ENCODE data around the gene INIP. TPM values are rescaled to one million over a fixed set of nuclear protein-coding genes. Genes with fewer than 3 reads are reported as not detected.

INIP gene
- total RNA-seq, 2 donors from 2014 or later, result 16.1 to 19.3 TPM

- Mint-ChIP-seq H3K27ac (no peak overlapping the region), H3K36me3 (ENCODE audit: low read depth) (peaks cover 4% of the 10 kb centered on the region), H3K27me3 (ENCODE audit: insufficient read depth) (no peaks in the 10 kb centered on the region), H3K4me1 (no peaks in the 10 kb centered on the region), H3K4me3 (no peak overlapping the region), H3K9me3 (no peaks in the 10 kb centered on the region)
- Histone ChIP-seq H3K4me3 (ENCODE audit: low read length) (no peak overlapping the region), H3K9ac (ENCODE audit: extremely low read depth, low read length, poor library complexity, severe bottlenecking) (no peak overlapping the region), H3K27me3 (ENCODE audit: control insufficient read depth, insufficient read depth, low read length, poor library complexity, severe bottlenecking) (no peaks in the 10 kb centered on the region), H3K27ac (ENCODE audit: low read depth, low read length) (no peak overlapping the region), H3K4me1 (ENCODE audit: control insufficient read depth, insufficient read depth, low read length) (no peaks in the 10 kb centered on the region), H3K36me3 (ENCODE audit: control insufficient read depth, insufficient read depth, low read length) (peaks cover 11% of the 10 kb centered on the region), H3K9me3 (ENCODE audit: control insufficient read depth, low read length) (no peaks in the 10 kb centered on the region)
- no peak for DNase-seq
- 100% methylated on average over 3 of the region's 3 CpGs; no CpG with 5 or more reads in 1 of the 2 experiments for WGBS, 2 experiments (ENCODE audit: insufficient coverage in 1 of 2, insufficient read length in 1 of 2)
- TF ChIP-seq CTCF (conservative IDR thresholded peaks at IDR 0.05), result no peak
These were observed 53.4 kb downstream of the INIP start for GRCh38 chr9:112664531-112664930.

DNA sequence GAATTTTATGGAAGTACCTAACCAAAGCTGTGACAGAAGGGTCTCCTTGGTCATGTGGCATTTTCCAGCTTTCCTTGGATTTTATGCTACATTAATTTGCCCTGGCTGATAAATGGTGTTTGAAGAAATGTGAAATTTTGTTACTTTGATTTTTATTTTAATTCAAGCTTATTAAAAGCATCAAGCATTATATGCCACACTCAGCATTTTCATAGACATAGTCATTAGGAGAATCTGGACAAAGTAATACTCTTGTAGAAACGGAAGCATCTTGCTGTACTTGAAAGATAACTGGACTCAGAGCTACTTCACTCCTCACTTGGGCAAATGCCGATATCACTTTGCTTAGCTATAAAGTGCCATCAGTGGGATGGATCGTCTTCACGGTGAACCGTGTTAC is 54.2 kb downstream of the INIP start:
- H3K36me3 Mint-ChIP-seq (ENCODE audit: low read depth), result peaks cover 10% of the 10 kb centered on the region
- no peaks in the 10 kb centered on the region for H3K9me3 Mint-ChIP-seq
- no peaks in the 10 kb centered on the region for H3K27me3 Mint-ChIP-seq (ENCODE audit: insufficient read depth)
- H3K9ac ChIP-seq (ENCODE audit: extremely low read depth, low read length, poor library complexity, severe bottlenecking), result no peak overlapping the region
- no peak for TF ChIP-seq CTCF (conservative IDR thresholded peaks at IDR 0.05)
- H3K4me3 ChIP-seq (ENCODE audit: low read length), result no peak overlapping the region
- H3K4me3 Mint-ChIP-seq, result no peak overlapping the region
- WGBS, 2 experiments (ENCODE audit: insufficient coverage in 1 of 2, insufficient read length in 1 of 2), result 98% methylated on average over 5 of the region's 5 CpGs
- H3K27ac Mint-ChIP-seq, result no peak overlapping the region
- H3K9me3 ChIP-seq (ENCODE audit: control insufficient read depth, low read length), result no peaks in the 10 kb centered on the region
- H3K4me1 ChIP-seq (ENCODE audit: control insufficient read depth, insufficient read depth, low read length), result no peaks in the 10 kb centered on the region
- H3K4me1 Mint-ChIP-seq, result no peaks in the 10 kb centered on the region
- no peak for DNase-seq
- H3K27ac ChIP-seq (ENCODE audit: low read depth, low read length), result no peak overlapping the region
- no peaks in the 10 kb centered on the region for H3K27me3 ChIP-seq (ENCODE audit: control insufficient read depth, insufficient read depth, low read length, poor library complexity, severe bottlenecking)
- peaks cover 17% of the 10 kb centered on the region for H3K36me3 ChIP-seq (ENCODE audit: control insufficient read depth, insufficient read depth, low read length)

- no peak for DNase-seq
- no peaks in the 10 kb centered on the region for H3K9me3 ChIP-seq (ENCODE audit: control insufficient read depth, low read length)
- Mint-ChIP-seq H3K4me1 (no peaks in the 10 kb centered on the region), H3K27ac (no peak overlapping the region), H3K9me3 (no peaks in the 10 kb centered on the region), H3K27me3 (ENCODE audit: insufficient read depth) (no peaks in the 10 kb centered on the region), H3K36me3 (ENCODE audit: low read depth) (peaks cover 13% of the 10 kb centered on the region), H3K4me3 (no peak overlapping the region)
- H3K27me3 ChIP-seq (ENCODE audit: control insufficient read depth, insufficient read depth, low read length, poor library complexity, severe bottlenecking), result no peaks in the 10 kb centered on the region
- H3K4me3 ChIP-seq (ENCODE audit: low read length), result no peak overlapping the region
- no peak overlapping the region for H3K27ac ChIP-seq (ENCODE audit: low read depth, low read length)
- peaks cover 17% of the 10 kb centered on the region for H3K36me3 ChIP-seq (ENCODE audit: control insufficient read depth, insufficient read depth, low read length)
- H3K9ac ChIP-seq (ENCODE audit: extremely low read depth, low read length, poor library complexity, severe bottlenecking), result no peak overlapping the region
- WGBS, 2 experiments (ENCODE audit: insufficient coverage in 1 of 2, insufficient read length in 1 of 2), result 88 to 98% methylated on average over 7 to 11 of the region's 12 CpGs
- TF ChIP-seq CTCF (conservative IDR thresholded peaks at IDR 0.05), result no peak
- no peaks in the 10 kb centered on the region for H3K4me1 ChIP-seq (ENCODE audit: control insufficient read depth, insufficient read depth, low read length)
These were observed 58.0 kb downstream of the INIP start for GRCh38 chr9:112659906-112660305.
